Ovary (tissue), 3 donors: ENCODE results near the gene KIF16B.

Experiments used
- CTCF ChIP-seq, 3 donors: fragments of 450-650 bp in 2 of 3; fragments of 200-600 bp in 1 of 3; IDR thresholded peaks; one replicate each; pipeline versions ENCODE4 v1.5.1 to v1.8.0; 2016 to 2022; ENCODE audit warnings: antibody characterized with exemption in 3 of 3, mild to moderate bottlenecking in 1 of 3
- EP300 ChIP-seq: sonication (generic); formaldehyde crosslinking; IDR thresholded peaks from one replicate; pipeline ENCODE4 v1.6.1; 2017; ENCODE audit warnings: antibody characterized with exemption
- donor health status: DM: no; HTN: no; CAD: no.

GRCh38 chr20:16312998-16313397, 260.2 kb downstream of the KIF16B start:
- no peak for TF ChIP-seq CTCF (IDR thresholded peaks at IDR 0.05)
- no peak for TF ChIP-seq EP300
